Gastroesophageal sphincter (tissue), 3 donors: ENCODE results near the gene IFI35.

Experiments
- POLR2A ChIP-seq, 2 donors: fragments of 450-650 bp; IDR thresholded peaks; one replicate each; pipeline ENCODE4 v1.6.1; 2017; ENCODE audit warnings: antibody characterized with exemption in 2 of 2, mild to moderate bottlenecking in 2 of 2, moderate library complexity in 1 of 2
- POLR2AphosphoS5 ChIP-seq: sonication (generic); formaldehyde crosslinking; IDR thresholded peaks from one replicate; pipeline ENCODE4 v1.6.1; 2017; ENCODE audit warnings: antibody characterized with exemption
- TF ChIP-seq, protein P1 (sequence below), 4 experiments: fragments of 200-600 bp in 2 of 4; fragments of 450-650 bp in 2 of 4; sonication (generic) in 1 of 4; IDR thresholded peaks; one replicate each; pipeline ENCODE4 v1.5.1; 2017 to 2019; ENCODE audit warnings: antibody characterized with exemption in 4 of 4, mild to moderate bottlenecking in 2 of 4, moderate library complexity in 2 of 4

- TF ChIP-seq POLR2A (IDR thresholded peaks at IDR 0.05), result no peak
- TF ChIP-seq, protein P1, sequence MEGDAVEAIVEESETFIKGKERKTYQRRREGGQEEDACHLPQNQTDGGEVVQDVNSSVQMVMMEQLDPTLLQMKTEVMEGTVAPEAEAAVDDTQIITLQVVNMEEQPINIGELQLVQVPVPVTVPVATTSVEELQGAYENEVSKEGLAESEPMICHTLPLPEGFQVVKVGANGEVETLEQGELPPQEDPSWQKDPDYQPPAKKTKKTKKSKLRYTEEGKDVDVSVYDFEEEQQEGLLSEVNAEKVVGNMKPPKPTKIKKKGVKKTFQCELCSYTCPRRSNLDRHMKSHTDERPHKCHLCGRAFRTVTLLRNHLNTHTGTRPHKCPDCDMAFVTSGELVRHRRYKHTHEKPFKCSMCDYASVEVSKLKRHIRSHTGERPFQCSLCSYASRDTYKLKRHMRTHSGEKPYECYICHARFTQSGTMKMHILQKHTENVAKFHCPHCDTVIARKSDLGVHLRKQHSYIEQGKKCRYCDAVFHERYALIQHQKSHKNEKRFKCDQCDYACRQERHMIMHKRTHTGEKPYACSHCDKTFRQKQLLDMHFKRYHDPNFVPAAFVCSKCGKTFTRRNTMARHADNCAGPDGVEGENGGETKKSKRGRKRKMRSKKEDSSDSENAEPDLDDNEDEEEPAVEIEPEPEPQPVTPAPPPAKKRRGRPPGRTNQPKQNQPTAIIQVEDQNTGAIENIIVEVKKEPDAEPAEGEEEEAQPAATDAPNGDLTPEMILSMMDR (IDR thresholded peaks at IDR 0.05), result no peak
- no peak for TF ChIP-seq POLR2AphosphoS5
Observed at GRCh38 chr17:42985225-42985624, 21.4 kb upstream of the IFI35 start.
